ENCODE measurements around the gene ANXA11. TPM values are rescaled to one million over a fixed set of nuclear protein-coding genes. Genes with fewer than 3 reads are reported as not detected.

The ANXA11 gene
- 164 to 224 TPM (median 207 TPM) in 5 replicates for total RNA-seq (2022; extraction: Qiagen RNA extraction)

GRCh38 chr10:80205477-80206276 lies at the start of gene ANXA11:
TSS of gene ANXA11 (minus strand) at chr10:80205537. CDS start at chr10:80172861, 32,676 bp downstream.

DNA sequence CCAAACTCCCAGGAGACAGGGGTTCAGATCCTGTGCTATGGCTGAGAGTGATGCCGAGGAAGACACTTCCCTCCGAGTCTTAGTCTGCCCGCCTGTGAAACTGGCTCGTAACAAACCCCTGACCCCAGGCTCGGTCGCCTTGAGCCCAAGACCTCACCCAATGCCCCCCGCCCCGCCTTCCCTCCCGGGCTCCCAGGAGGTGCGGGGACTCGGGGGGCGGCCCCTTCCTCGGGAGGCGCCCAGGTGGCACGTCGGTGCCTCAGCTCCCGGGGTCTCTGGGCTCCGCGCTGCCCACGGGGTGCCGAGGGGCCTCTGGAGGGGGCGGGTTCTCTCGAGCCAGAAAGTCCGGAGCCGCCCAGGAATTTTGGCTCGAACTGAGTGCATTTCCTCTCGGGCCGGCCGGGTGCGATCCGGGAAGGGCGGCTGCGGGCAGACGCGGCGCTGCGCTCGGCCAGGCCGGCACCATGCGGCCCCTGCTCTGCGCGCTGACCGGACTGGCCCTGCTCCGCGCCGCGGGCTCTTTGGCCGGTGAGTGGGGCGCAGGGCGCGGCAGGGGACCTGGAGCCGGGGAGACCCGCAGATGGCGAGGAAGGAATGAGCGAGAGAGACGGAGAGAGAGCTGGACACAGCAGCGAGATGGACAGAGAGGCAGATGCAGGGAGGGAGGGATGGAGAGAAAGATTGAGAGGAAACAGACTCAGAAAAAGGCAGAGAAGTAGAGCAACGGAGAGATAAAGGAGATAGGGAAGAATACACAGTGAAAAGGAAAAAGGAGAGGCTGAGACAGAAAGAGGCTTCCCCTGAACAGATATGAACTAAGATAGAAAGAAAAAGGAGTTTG lies 72.8 kb downstream of the ANXA11 start, which contains the start of gene PLAC9:
Gene PLAC9, plus strand, starts transcription at position 432 of the 841 bp plus-strand sequence. Its CDS starts 33 bp downstream, at position 465.

Other genes starting within 250 kb of the ANXA11 start
- gene TMEM254, start 126.9 kb downstream of the ANXA11 start, total RNA-seq (2022; extraction: Qiagen RNA extraction): 18.2 to 23.6 TPM (median 20.7 TPM) in 5 replicates
- gene PLAC9, start 72.8 kb downstream of the ANXA11 start, total RNA-seq (2022; extraction: Qiagen RNA extraction): 0.24 TPM in 1 of 5 replicates, not detected in the others
- 0.05 to 0.28 TPM (median 0.05 TPM) in 3 of 5 replicates, not detected in the others for gene MAT1A, start 84.1 kb upstream of the ANXA11 start, total RNA-seq (2022; extraction: Qiagen RNA extraction)
- gene DYDC1, start 151.2 kb upstream of the ANXA11 start, total RNA-seq (2022; extraction: Qiagen RNA extraction): not detected in 5 replicates
- 0.12 TPM in 1 of 5 replicates, not detected in the others for gene DYDC2, start 151.2 kb upstream of the ANXA11 start, total RNA-seq (2022; extraction: Qiagen RNA extraction)
- gene PRXL2A, start 203.0 kb upstream of the ANXA11 start, total RNA-seq (2022; extraction: Qiagen RNA extraction): 39.0 to 46.4 TPM (median 44.3 TPM) in 5 replicates
- gene TSPAN14, start 248.8 kb upstream of the ANXA11 start, total RNA-seq (2022; extraction: Qiagen RNA extraction): 105 to 155 TPM (median 146 TPM) in 5 replicates

Data from A549 treated with Mapracorat at 1 μM for 4 hours (cell line).